K562 (cell line): ENCODE data around the gene SPIN2A. TPM values are rescaled to one million over a fixed set of nuclear protein-coding genes. Genes with fewer than 3 reads are reported as not detected.

Source experiments
- ARID1B ChIP-seq: fragments of 450-650 bp; IDR thresholded peaks from 2 replicates; pipeline ENCODE4 v1.6.1; 2016; ENCODE audit warnings: antibody characterized with exemption, mild to moderate bottlenecking, inconsistent platforms
- ATF1 ChIP-seq, 2 experiments: fragments of 450-650 bp in 1 of 2; IDR thresholded peaks; 2 replicates each; pipeline ENCODE4 v1.6.1; 2016; ENCODE audit warnings: missing compliant biosample characterization in 1 of 2, missing genetic modification characterization in 1 of 2
- BRD4 ChIP-seq: fragments of 200-600 bp; sonication (generic); IDR thresholded peaks from 2 replicates; pipeline ENCODE4 v1.6.1; 2017; ENCODE audit warnings: inconsistent platforms
- C11orf30 ChIP-seq: fragments of 450-650 bp; IDR thresholded peaks from 2 replicates; pipeline ENCODE4 v1.6.1; 2016; ENCODE audit warnings: low read depth, mild to moderate bottlenecking
- CHCHD3 ChIP-seq: fragments of 250-450 bp; sonication (Bioruptor Pico); IDR thresholded peaks from 2 replicates; pipeline ENCODE4 v2.1.2; 2022; ENCODE audit warnings: mild to moderate bottlenecking
- FOXA3 ChIP-seq, 2 experiments: fragments of 450-650 bp in 1 of 2; sonication (generic) in 1 of 2; formaldehyde crosslinking; IDR thresholded peaks in 1 of 2; conservative IDR thresholded peaks in 1 of 2; 2 replicates each; pipeline versions ENCODE4 v1.4.0 to v1.8.0; 2020 to 2022; ENCODE audit warnings: mild to moderate bottlenecking in 2 of 2, missing genetic modification reagents in 1 of 2
- HMG20A ChIP-seq: fragments of 450-650 bp; formaldehyde crosslinking; conservative IDR thresholded peaks from 2 replicates; pipeline ENCODE4 v1.4.0; 2020; ENCODE audit warnings: mild to moderate bottlenecking, mixed read lengths
- PHF21A ChIP-seq: fragments of 450-650 bp; IDR thresholded peaks from 2 replicates; pipeline ENCODE4 v1.6.1; 2017; ENCODE audit warnings: low read depth, borderline replicate concordance
- RNF2 ChIP-seq: sonication (generic); IDR thresholded peaks from 2 replicates; pipeline ENCODE4 v1.6.1; 2016
- SNIP1 ChIP-seq: fragments of 450-650 bp; IDR thresholded peaks from 2 replicates; pipeline ENCODE4 v1.7.1; 2017; ENCODE audit warnings: low read depth, mild to moderate bottlenecking
- SRF ChIP-seq, 2 experiments: fragments of 250-450, 450-650 bp in 1 of 2; sonication (Bioruptor Pico) in 1 of 2; sonication (generic) in 1 of 2; formaldehyde crosslinking; IDR thresholded peaks; 2 replicates each; pipeline versions ENCODE4 v1.5.0 to v1.5.1; 2020 to 2022; ENCODE audit warnings: mild to moderate bottlenecking in 1 of 2, missing genetic modification reagents in 1 of 2
- TAF1 ChIP-seq: IDR thresholded peaks from 2 replicates; pipeline ENCODE4 v1.6.1; 2011; ENCODE audit warnings: mild to moderate bottlenecking, low read length, moderate library complexity; ENCODE audit not compliant: insufficient read depth, control insufficient read depth, severe bottlenecking; ENCODE audit errors: extremely low read depth
- TBP ChIP-seq: optimal IDR thresholded peaks from 2 replicates; pipeline ENCODE3; 2011; ENCODE audit warnings: low read depth, low read length, improper control_type of control experiment
- U2AF2 ChIP-seq: fragments of 200-400 bp; formaldehyde crosslinking; optimal IDR thresholded peaks from 2 replicates; pipeline ENCODE3; 2017; ENCODE audit warnings: low read depth, mild to moderate bottlenecking, low read length
- YY1 ChIP-seq, 3 experiments: IDR thresholded peaks; 2 replicates each; pipeline ENCODE4 v1.6.1; 2011; ENCODE audit warnings: low read length in 2 of 3, mild to moderate bottlenecking in 2 of 3, moderate library complexity in 2 of 3, borderline replicate concordance in 1 of 3, control low read depth in 1 of 3, low read depth in 1 of 3; ENCODE audit not compliant: insufficient read depth in 3 of 3, insufficient replicate concordance in 2 of 3, control insufficient read depth in 1 of 3, insufficient read length in 1 of 3; ENCODE audit errors: extremely low read depth in 1 of 3
- ZNF274 ChIP-seq: IDR thresholded peaks from 2 replicates; pipeline ENCODE4 v1.6.1; 2011; ENCODE audit warnings: low read depth, mild to moderate bottlenecking, low read length, moderate library complexity, borderline replicate concordance
- ZNF696 ChIP-seq: fragments of 250-450 bp; sonication (Bioruptor Pico); conservative IDR thresholded peaks from 2 replicates; pipeline ENCODE4 v1.4.0; 2020; ENCODE audit warnings: mild to moderate bottlenecking, moderate library complexity
- polyA plus RNA-seq, 8 experiments: library from polyadenylated mRNA; depleted of rRNA in 4 of 8; stranded (reverse) in 5 of 8; unstranded in 3 of 8; fragments of >200 nt; fragmentation: Nextera tagmentation in 2 of 8; fragmentation: Illumina TruSeq in 1 of 8; extraction: Ambion mirVana in 2 of 8; extraction: Trizol in 1 of 8; gene quantifications; 2 replicates each; pipeline versions ENCODE4 v1.2.1 to v1.2.3, GENCODE V29; 2011 to 2014; ENCODE audit warnings: inconsistent platforms in 1 of 8, missing spikeins in 1 of 8
- total RNA-seq, 7 experiments: library from RNA; depleted of rRNA in 6 of 7; stranded (reverse); fragments of >200 nt in 6 of 7; fragmentation: Illumina TruSeq in 2 of 7; extraction: Trizol in 2 of 7; gene quantifications; 2 replicates each; pipeline versions ENCODE4 v1.2.1 to v1.2.3, GENCODE V29; 2011 to 2021; ENCODE audit warnings: low replicate concordance in 1 of 7
- TF ChIP-seq, protein P1 (sequence below): fragments of 450-650 bp; IDR thresholded peaks from 2 replicates; pipeline ENCODE4 v1.6.1; 2018; ENCODE audit warnings: mild to moderate bottlenecking, low read depth; ENCODE audit not compliant: partially characterized antibody
- TF ChIP-seq, protein P2 (sequence below), 2 experiments: fragments of 450-650 bp; conservative IDR thresholded peaks; 2 replicates each; pipeline ENCODE4 v1.6.1; 2017; ENCODE audit warnings: mild to moderate bottlenecking in 2 of 2, moderate library complexity in 2 of 2
- TF ChIP-seq, protein P3 (sequence below): fragments of 200-800 bp; sonication (Bioruptor generic); IDR thresholded peaks from 2 replicates; pipeline ENCODE4 v1.6.1; 2017; ENCODE audit warnings: missing genetic modification characterization, missing compliant biosample characterization
- TF ChIP-seq, protein P4 (sequence below): fragments of 450-650 bp; IDR thresholded peaks from 2 replicates; pipeline ENCODE4 v1.6.1; 2014; ENCODE audit warnings: low read depth, mild to moderate bottlenecking, moderate library complexity, borderline replicate concordance

Gene SPIN2A
- total and polyA plus RNA-seq, 9 of the 15 experiments (the other 6 are each of a cell fraction or from before 2014, with no cell fraction given), result 0.03 to 1.6 (median 0.58) TPM

DNA sequence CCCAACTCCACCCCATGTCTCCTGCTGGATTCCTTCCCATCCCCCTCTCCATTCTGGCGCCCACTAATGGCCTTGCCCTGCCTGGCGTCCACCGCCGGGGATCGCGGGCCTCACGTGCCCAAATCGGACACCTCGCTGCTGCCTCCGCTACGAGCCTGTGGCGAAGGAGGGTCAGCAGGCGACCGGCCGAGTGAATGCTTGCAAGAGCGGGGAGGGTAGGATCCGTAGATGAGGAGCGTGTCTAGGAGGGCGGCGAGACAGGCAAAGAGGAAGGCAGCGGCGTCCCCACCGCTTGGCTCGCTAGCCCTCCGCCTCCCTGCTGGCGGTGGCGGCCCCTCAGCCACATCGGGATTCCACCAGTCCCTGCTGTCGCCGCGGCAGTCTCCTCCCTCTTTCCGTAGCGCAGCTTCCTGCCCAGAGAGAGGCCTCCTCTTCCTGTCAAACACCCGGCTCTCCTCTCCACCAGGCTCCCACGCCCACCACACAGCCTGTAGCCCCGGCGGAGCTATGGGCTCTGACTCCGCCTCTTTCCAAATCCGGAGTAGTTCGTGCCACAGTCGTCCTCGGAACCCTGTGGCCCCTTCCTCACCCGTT, 15.9 kb downstream of the SPIN2A start, which contains the start of gene SPIN2B (continued):
- no peak for TF ChIP-seq SNIP1
- TF ChIP-seq, protein P1, sequence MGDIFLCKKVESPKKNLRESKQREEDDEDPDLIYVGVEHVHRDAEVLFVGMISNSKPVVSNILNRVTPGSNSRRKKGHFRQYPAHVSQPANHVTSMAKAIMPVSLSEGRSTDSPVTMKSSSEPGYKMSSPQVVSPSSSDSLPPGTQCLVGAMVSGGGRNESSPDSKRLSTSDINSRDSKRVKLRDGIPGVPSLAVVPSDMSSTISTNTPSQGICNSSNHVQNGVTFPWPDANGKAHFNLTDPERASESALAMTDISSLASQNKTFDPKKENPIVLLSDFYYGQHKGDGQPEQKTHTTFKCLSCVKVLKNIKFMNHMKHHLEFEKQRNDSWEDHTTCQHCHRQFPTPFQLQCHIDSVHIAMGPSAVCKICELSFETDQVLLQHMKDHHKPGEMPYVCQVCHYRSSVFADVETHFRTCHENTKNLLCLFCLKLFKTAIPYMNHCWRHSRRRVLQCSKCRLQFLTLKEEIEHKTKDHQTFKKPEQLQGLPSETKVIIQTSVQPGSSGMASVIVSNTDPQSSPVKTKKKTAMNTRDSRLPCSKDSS, result no peak
- peak; percentile 23; the same call in 1 of the 2 replicates for TF ChIP-seq ARID1B
- no peak for TF ChIP-seq ATF1 (CRISPR knock-in tag; IDR thresholded peaks at IDR 0.05)
- peak; percentile 40; the same call in 1 of the 2 replicates for TF ChIP-seq ATF1 (tag; IDR thresholded peaks at IDR 0.05)
- no peak for TF ChIP-seq HMG20A (CRISPR knock-in tag)
- no peak for TF ChIP-seq FOXA3 (CRISPR knock-in tag; conservative IDR thresholded peaks at IDR 0.05 in 1 of 2, IDR thresholded peaks at IDR 0.05 in 1 of 2)
- no peak for TF ChIP-seq U2AF2
- TF ChIP-seq, protein P2, sequence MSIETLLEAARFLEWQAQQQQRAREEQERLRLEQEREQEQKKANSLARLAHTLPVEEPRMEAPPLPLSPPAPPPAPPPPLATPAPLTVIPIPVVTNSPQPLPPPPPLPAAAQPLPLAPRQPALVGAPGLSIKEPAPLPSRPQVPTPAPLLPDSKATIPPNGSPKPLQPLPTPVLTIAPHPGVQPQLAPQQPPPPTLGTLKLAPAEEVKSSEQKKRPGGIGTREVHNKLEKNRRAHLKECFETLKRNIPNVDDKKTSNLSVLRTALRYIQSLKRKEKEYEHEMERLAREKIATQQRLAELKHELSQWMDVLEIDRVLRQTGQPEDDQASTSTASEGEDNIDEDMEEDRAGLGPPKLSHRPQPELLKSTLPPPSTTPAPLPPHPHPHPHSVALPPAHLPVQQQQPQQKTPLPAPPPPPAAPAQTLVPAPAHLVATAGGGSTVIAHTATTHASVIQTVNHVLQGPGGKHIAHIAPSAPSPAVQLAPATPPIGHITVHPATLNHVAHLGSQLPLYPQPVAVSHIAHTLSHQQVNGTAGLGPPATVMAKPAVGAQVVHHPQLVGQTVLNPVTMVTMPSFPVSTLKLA (conservative IDR thresholded peaks at IDR 0.05), result peak in 1 of 2 experiments; percentile 49; a peak in 3 of 4 replicates
- no peak for TF ChIP-seq BRD4
- TF ChIP-seq RNF2, result peak; percentile 31; the same call in 1 of the 2 replicates
- TF ChIP-seq, protein P3, sequence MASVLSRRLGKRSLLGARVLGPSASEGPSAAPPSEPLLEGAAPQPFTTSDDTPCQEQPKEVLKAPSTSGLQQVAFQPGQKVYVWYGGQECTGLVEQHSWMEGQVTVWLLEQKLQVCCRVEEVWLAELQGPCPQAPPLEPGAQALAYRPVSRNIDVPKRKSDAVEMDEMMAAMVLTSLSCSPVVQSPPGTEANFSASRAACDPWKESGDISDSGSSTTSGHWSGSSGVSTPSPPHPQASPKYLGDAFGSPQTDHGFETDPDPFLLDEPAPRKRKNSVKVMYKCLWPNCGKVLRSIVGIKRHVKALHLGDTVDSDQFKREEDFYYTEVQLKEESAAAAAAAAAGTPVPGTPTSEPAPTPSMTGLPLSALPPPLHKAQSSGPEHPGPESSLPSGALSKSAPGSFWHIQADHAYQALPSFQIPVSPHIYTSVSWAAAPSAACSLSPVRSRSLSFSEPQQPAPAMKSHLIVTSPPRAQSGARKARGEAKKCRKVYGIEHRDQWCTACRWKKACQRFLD (CRISPR knock-in tag), result no peak
- peak in 2 of 3 experiments; percentile 34 to 43 for TF ChIP-seq YY1 (IDR thresholded peaks at IDR 0.05; ENCODE audit: borderline replicate concordance in 1 of 3, control insufficient read depth in 1 of 3, extremely low read depth in 1 of 3, insufficient read depth in 3 of 3, insufficient read length in 1 of 3, insufficient replicate concordance in 2 of 3, low read depth in 1 of 3, low read length in 2 of 3)
- TF ChIP-seq ZNF696 (CRISPR knock-in tag), result no peak
- TF ChIP-seq TAF1, result peak; percentile 43
- TF ChIP-seq C11orf30, result no peak
- peak in 1 of 2 experiments; percentile 32; a peak in 1 of 4 replicates for TF ChIP-seq SRF (CRISPR knock-in tag; IDR thresholded peaks at IDR 0.05)
- TF ChIP-seq, protein P4, sequence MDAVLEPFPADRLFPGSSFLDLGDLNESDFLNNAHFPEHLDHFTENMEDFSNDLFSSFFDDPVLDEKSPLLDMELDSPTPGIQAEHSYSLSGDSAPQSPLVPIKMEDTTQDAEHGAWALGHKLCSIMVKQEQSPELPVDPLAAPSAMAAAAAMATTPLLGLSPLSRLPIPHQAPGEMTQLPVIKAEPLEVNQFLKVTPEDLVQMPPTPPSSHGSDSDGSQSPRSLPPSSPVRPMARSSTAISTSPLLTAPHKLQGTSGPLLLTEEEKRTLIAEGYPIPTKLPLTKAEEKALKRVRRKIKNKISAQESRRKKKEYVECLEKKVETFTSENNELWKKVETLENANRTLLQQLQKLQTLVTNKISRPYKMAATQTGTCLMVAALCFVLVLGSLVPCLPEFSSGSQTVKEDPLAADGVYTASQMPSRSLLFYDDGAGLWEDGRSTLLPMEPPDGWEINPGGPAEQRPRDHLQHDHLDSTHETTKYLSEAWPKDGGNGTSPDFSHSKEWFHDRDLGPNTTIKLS, result peak; percentile 36; the same call in 1 of the 2 replicates
- peak; percentile 44 for TF ChIP-seq TBP
- no peak for TF ChIP-seq CHCHD3 (CRISPR knock-in tag)
- TF ChIP-seq ZNF274, result no peak
- TF ChIP-seq PHF21A, result no peak
